Measurements from ENCODE around the gene UTP11.

GRCh38 chr1:38053416-38054091 is 41.0 kb downstream of the UTP11 start:
- TF ChIP-seq POLR2A (IDR thresholded peaks at IDR 0.05), result no peak
- TF ChIP-seq CTCF (IDR thresholded peaks at IDR 0.05), result no peak
